Stimulated activated CD8-positive, alpha-beta memory T cell treated with anti-CD3 and anti-CD28 coated beads, Interleukin-12 subunit alpha, Interleukin-12 subunit beta, amount 100 ng/mL, for 1 hour (primary cell): ENCODE measurements around the gene GRIN2A.

Source experiments
- DNase-seq: peaks from one replicate; pipeline ENCODE4 v3.0.0-alpha.2; 2020; ENCODE audit warnings: low read depth

GRIN2A gene

DNA sequence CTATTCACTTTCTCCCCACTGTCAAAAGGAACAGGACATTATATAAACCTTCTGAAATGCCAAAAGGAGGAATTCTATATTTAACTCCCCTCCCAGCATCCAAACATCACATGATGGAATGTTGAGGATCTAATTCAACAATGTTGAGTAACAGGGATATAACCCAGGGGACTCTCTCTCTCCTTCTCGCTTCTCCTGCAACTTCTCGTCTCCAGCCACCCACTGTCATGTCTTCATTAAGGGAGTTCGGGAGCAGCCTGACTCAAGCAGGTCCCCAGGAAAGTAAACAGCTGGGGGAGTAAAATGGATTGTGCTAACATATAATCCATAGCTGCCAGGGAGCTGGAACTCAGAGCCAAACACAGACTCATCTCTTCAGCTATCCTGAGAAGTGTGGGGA is 51.7 kb downstream of the GRIN2A start:
- DNase-seq = no peak

DNA sequence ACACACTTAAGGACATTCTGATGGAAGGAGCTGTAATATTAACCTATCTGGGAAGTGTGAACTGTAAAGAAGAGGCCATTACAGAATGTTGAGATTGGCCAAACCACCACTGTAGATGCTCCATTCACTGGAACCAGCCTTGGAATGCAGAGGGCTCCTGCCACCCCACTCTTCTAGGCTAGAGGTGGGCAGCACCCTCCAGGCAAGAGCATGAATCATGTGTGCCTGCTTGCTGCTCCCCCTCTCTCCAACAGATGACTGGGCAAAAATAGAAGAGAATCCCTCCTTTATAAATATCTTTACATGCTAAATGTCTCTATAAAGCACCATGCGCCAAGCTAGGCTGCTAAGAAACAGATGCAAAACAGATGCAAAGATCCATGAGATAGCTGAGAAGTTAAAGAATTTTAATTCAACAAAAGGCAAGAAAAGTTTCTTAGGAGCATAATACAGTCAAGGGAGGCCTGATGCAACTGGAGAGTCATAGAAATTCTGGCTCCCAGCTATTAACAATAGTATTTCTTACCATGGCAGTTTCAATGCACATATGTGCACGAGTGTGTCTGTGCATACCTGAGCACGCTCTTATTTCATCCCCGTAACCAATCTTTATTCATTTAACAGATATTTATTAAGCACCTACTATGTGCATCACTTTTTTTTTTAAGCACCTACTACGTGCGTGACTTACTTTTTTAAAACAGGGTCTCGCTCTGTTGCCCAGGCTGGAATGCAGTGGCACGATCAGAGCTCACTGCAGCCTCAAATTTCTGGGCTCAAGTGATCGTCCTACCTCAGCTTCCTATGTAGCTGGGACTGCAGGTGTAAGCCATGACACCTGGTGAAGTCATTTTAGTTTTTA is 53.6 kb downstream of the GRIN2A start:
- no peak for DNase-seq

DNA sequence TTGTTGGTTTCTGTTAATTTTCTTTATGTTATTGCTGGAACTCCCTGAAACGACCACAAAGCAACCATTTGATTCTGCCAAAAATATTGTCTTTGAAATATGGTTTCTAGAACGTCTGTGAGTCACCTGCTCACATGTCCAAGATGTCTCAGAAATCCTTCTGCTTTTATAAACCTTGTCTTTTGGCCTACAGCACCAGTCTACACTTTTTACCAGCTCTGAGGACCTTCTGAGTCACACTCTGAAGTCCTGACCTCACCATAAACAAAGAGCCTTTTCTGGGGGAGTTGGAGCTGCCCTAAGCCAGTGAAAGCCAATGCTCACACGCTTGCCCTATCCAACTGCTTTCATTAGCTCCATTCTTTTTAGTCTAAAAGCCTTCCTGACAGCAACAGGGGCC is 55.5 kb downstream of the GRIN2A start:
- no peak for DNase-seq

DNA sequence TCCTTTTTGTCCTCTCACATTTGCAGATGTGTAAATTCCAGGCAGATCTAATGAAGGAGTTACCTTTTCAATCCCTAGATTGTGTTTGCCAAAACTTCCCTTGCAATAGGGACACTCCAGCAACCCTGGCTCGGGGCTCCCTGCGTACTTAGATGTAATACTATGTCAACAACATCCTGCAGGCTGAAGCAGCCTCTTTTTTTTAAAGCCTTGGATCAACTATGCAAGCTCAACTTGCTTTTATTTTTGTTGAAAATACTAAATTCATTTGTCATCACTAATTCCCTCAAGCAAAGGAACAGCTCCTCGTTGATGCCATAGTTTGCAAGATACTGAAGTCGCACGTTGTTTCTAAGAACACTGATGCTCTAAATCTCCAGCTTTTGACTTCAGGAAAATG is 59.1 kb downstream of the GRIN2A start:
- no peak for DNase-seq

DNA sequence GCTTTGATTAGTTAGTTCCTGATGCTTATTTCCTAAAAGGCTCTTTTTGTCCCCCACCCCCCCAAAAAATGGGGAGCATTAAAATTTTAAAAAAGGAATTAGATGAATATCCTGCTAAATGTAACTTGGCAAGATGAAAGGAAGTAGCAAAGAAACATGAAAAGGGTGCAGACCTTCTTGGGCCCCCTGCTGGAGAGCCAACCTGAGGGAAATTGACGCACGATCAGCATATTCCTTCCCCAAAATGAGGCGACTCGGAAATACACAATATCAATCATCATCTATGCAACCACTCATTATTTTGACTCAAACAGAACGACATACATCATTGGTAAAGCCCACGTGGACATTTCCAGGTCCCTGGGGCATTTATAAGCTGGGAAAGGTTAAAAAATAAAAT is 59.7 kb downstream of the GRIN2A start:
- no peak for DNase-seq

DNA sequence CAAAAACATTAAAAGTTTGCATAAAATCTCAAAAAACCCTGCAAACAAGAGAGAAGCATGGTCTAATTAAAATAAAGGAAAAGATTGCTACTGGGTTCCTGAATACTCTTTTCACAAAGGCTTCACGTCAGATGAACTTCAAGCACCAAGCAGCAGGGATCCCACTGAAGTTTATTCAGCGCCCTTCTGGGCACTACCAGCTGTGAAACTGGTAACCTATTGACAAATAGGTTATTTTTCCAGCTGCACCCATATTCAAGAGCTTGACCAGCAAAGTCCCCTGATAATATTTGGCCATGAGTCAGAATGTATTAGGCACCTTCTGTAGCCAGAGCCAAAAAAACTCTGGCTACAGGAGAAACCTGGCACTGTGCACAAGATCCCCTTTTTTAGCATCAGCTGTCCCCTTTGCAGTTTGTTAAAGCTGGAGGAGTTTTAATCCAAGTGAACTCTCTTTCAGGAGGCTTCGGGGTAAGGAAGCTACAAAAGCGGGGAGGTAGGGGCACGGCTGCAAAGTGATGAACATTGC is 60.3 kb downstream of the GRIN2A start:
- DNase-seq = no peak

DNA sequence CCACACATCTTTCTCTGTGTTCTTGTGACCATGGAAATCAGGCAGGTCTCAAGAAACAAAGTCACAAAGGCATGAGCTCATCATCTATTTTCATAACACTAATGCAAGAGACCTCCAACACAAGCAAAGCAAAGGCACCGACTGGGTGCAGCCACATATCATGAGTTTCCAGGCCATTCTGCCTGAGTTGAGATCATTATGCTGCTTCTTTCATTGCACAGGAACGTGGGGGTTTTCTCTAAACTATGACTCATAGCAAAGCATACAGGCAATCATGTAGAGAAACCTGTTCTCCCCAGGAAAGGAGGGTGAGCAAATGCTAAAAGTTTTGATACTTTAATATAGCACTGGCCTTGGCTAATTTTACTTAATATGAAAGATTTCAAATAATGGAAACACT is 60.7 kb downstream of the GRIN2A start:
- DNase-seq = no peak

DNA sequence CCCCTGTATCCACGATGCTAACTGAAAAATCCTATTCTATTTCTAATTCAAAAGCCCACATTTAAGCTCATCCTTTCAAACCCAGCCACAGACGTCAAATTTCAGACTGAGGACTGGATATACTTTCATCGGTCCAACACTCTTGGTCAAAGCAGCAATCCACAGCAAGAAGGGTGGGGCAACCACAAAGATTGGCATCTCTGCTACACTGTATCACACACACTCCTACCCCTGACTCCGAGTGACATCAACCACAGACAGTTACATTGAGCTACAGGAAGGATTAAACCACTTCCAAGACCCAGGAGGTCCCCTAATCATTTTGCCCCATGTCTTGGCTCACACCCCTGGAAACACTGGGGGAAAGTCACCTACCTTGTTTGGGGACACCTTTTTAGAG is 61.3 kb downstream of the GRIN2A start:
- DNase-seq = no peak

DNA sequence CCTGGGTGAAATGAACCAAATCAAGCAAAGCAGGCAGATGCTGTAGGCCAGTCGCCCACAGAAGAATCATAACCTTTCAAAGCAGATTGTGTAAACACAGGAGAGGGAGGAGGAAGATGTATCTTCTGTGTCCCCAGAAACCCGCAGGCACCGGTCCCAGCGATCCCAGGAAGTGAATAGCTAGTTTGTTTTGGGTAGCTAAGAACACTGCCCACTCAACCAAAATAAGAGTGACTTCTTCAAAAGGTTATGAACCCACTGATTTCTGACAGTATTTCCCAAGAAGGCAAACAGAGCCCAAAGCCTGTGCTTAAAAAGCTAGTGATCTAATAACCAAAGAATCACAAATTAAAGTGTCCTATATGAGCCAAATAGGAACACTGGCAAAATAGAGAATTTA is 67.8 kb downstream of the GRIN2A start:
- DNase-seq = no peak

DNA sequence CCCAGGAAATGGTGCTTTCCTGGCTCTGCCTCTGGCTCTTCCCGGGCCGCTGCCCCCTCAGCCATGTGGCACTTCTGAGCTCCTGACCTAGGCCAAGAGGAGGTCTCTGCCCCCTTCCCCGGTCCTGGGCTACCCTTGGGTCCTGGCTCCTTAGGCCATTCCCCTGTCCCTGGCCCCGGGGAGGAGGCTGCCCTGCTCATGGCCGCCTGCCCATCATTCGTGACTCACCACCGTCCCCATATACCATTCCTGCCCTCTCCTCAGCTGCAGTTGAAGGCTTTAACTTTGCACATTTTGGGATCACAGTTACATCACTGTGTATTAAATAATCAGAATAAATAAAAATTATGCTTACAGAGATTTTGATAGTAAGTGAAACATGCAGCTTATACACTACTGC is 69.0 kb downstream of the GRIN2A start:
- no peak for DNase-seq

DNA sequence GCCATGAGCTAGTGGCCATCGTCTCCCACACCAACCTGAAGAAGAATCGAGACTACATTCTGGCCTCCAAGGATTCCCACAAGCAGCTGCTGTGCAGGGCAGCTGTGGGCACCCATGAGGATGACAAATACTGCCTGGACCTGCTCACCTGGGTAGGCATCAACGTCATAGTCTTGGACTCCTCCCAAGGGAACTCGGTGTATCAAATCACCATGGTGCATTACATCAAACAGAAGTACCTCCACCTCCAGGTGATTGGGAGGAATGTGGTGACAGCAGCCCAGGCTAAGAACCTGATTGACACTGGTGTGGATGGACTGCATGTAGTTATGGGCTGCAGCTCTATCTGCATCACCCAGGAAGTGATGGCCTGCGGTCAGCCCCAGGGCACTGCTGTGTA is 70.2 kb downstream of the GRIN2A start:
- DNase-seq = no peak

DNA sequence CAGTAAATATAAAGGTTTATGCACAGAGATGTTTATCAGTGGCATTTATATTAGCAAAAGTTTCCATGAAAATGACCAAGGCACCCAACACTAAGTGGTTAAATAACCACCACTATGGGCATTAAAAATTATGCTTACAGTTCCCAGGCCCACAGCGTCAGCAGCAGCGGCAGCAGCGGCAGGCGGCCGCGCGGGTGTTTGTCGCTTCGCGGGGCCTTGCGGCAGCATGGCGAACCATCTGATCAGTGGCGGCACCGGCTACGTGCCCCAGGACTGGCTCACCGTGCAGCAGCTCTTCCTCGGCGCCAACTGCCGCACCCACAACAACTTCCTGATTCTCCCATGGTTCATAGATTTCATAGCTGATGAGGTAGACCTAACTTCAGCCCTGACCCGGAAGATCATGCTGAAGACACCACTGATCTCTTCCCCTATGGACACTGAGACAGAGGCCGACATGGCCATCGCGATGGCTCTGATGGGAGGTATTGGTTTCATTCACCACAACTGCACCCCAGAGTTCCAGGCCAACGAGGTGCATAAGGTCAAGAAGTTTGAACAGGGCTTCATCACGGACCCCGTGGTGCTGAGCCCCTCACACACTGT is 71.0 kb downstream of the GRIN2A start:
- DNase-seq = no peak

DNA sequence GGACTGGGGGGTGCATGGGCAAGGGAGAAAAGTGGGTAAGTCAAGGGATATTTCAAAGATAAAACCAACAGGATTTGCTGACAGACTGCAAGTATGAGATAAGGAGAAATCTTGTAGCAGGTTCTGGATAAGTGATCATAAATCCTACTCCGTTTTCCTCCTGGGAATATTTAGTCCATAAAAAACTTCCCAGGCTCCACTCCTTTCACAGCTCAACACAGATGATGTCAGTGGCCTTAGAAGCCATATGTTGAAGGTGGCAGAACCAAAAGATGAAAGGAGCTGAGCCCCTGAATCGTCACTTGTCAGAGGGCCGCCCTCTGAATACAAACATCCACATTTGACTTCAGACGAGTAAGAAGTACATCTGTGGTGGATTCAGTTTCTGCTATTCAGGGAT is 71.7 kb downstream of the GRIN2A start:
- no peak for DNase-seq

DNA sequence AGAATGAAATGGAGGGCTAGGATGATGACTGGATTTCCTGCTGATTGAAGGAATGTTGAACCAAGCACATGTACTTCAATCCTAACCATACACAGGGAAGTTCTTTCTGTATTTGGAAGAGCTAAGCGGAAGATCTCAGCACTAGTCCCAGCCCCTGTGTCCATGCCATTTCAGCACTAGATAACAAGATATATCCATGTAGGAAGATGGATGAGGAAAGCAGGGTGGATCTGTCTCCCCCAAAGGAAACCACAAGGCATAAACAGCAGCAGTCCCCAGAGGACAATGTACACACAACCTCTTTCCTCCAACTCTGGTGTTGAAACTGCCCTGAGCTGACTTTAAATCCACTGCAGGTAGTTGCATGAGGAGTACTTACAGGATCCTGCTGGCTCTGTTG is 75.1 kb downstream of the GRIN2A start:
- no peak for DNase-seq

DNA sequence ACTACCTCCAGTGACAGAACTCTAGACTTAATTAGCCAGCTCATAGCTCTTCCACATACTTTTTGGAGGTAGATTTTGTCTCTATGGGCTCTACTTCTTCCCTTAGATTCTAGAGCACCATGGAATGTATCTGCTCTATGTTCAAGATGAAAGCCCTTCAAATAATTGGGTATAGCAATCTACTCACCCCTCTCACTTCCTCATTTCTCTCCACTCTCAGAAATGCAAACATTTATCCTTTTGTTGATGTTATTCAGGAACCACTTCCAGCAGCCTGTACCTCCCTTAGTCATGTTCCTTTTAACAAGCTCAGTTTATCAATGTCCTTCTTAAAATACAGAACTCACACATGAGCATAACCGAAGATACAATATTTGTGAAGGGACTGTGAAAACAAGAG is 78.5 kb downstream of the GRIN2A start:
- DNase-seq = no peak

DNA sequence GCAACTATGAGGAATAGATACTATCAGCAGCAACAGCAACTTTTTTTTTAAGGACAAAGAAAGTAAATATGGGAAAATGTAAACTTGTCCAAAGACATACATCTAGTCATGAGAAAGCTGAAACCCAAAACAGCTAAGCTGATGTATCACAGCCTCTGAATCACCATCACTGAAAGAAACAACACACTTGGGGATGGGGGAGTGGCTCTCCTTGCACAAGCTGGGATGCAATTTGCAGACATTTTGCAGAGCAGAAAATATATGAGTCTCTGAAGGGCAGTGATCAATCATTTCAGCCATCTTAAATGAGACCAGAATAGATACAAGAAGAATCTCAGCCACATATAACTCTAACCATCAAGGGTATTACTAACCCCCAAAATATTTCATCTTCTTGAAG is 79.1 kb downstream of the GRIN2A start:
- no peak for DNase-seq

DNA sequence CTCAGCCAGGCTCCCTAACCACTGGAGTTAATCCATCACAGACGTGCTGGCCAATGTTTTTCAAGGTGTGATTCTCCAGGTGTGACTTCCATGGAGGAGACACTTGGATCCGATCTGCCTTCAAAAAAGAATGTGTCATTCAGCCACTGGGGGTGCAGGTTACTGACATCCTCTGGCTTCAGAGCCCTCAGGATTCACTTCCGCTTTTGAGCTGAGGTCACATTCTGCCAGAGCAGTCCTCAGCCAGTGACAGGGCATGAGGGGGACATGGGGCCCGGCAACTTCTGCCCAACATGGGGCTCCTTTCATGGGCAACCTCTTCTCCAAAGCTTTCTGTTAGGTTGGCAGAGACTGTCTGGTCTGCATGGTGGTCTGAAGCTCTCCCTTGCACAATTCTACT is 81.4 kb downstream of the GRIN2A start:
- DNase-seq = no peak

DNA sequence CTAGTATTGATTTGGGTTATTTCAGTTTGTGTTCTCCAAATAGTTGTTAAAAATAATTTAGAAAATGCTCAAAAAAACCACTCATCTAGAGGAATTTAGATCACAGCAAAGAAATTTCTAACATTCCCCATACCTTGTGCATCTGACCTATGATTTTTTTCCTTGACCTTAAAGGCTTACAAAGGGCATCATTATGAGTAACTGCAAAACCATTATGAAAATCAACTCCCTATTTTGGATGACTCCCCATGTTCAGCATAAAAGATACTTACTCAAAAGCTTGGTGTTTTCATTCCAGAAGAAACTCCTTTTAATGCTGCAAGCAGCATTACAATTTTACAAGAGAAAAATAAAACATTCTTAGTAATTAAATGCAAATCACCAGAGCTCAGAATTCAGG is 83.2 kb downstream of the GRIN2A start:
- no peak for DNase-seq

DNA sequence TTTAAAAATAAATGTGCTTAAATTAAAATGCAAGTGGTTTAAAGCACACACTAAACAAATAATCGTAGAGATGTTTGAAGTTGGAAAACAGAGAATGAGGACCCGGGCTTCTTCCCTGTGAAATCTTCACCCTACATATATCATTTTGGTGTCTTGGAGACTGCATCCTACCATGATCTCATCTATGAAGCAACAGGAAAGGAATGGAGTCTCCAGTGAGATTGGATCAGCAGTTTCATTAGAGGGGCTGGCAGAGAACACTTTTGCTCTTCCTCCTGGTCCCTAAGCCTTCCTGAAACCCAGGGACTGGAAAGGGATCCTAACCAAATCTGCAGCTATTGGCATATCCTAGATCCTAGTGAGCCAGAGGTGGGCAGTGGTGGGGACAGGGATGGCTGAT is 85.0 kb downstream of the GRIN2A start:
- no peak for DNase-seq

DNA sequence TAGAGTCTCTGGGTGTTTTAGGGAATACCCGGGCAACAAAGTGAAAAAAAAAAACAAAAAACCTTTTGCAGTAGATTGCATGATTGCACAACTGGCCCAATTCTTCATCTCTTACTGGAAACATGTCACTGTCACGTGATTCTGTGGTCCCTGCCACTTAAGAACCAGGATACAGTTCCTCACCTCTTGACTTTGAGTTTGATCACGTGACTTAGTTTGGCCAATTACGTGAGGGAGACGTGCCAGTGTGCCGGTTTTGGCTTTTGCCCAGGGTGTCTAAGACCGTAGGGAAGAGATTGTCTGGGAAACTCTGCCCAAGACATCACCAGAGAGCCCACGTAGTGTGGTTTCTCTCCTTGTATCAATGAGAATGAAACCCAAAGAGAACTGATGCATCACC is 88.7 kb downstream of the GRIN2A start:
- no peak for DNase-seq

DNA sequence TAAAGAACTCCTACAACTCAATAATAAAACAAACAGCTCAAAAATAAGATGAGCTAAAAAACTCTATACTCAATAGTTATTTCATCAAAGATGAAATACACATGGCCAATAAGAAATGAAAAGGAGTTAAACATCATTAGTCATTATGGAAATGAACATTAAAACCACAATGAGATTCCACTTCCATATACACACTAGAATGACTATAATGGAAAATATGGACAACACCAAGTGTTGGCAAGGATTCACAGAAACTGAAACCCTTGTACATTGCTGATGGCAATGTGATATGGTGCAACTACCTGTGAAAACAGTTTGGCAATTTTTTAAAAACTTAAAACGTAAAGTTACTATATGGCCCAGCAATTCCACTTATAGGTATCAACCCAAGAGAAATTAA is 91.4 kb downstream of the GRIN2A start:
- DNase-seq = no peak

DNA sequence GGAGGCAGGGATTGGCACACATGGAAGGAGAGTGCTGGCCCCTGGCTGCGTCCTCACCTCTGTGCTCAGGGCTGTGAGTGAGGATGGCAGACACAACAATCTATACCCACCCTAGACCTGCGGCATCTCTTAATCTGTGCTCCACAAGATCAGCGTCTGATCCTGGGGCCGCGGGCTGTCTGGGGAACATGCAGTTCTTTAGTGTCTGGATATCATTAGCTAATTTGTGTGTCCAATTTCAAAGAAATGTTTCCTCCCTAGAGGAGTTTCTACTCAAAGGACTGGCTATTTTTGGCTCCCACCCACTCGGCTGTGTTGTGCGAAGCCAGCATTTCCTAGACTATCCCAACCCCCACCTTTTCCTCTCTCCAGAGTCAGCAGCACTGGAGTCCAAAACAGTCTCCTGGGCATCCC is 93.8 kb downstream of the GRIN2A start:
- DNase-seq = no peak

DNA sequence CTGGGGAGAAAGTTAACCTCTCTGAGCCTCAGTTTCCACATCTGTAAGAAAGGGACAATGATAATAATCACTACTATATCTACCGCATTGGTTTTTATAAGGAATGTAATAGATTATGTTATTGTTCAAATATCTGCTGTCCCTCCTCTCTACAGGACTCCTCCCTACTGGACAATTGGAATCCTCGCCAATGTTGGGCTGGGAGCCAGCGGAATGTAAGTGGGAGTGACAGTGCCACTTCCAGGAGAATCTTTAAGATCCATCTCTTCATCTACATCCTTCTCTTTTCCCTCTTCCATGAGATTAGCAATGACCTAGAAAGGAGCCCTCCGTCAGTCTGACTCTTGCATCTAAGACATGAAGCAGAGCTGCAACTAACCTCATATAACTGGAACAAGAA is 95.1 kb downstream of the GRIN2A start:
- no peak for DNase-seq

DNA sequence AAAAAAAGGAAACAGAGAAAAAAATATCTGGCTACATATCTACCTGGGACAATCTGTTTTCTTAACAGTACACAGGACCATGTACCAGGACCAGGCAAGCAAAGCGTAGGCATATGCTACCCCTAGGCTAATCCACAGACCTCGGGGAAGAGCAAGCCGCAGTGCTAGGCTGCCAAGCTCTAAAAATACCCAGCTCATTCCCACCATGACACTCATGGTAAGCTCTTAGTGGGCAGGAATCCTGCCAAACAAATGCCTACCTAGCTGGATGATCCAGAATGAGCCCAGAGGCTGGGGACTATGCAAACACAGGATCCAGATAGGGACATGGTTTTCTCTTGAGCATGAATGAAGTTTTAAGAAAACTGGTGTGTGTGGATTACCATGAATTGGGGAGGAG is 95.6 kb downstream of the GRIN2A start:
- DNase-seq = no peak
